ENCODE data around the gene SOCS1.

The SOCS1 gene

DNA sequence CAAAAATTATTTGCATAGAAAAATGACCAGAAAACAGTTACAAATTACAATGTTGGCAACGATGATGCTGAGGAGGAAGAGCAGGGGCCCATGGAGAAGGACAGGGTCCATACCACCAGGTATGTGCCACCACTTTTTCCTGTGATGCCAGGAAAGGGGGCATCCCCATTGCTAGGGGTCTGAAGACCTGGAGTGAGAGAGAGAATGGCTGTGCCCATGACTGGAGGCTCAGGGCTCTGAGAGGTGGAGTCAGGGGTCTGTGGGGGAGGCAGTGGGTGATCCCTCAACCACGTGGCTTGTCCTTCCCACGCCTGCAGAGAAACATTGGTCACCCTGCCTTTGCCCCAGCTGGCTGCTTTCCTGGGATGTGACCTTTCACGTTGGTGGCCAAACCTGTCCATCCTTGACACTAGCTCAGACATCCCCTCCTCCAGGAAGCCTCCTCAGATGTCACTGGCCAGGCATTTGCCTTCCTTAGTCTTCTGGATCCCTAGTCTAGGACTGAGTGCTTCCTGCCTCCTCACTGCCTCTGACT is 51.4 kb downstream of the SOCS1 start:
- no peak for DNase-seq (ENCODE audit: low read depth)
